Fibroblast of pulmonary artery (primary cell): ENCODE measurements around the gene COL15A1.

Experiments
- DNase-seq: peaks from one replicate; pipeline ENCODE4 v3.0.0-alpha.2; 2010; ENCODE audit warnings: low read depth
- H3K4me3 ChIP-seq: replicated peaks from 2 replicates; pipeline ENCODE4 v1.5.1; 2011; ENCODE audit warnings: low read depth, mild to moderate bottlenecking, control low read depth, low read length, moderate library complexity
- TF ChIP-seq, protein P1 (sequence below): IDR thresholded peaks from 2 replicates; pipeline ENCODE4 v1.5.1; 2011; ENCODE audit warnings: mild to moderate bottlenecking, control low read depth, low read length, inconsistent platforms; ENCODE audit errors: missing control alignments

The COL15A1 gene

DNA sequence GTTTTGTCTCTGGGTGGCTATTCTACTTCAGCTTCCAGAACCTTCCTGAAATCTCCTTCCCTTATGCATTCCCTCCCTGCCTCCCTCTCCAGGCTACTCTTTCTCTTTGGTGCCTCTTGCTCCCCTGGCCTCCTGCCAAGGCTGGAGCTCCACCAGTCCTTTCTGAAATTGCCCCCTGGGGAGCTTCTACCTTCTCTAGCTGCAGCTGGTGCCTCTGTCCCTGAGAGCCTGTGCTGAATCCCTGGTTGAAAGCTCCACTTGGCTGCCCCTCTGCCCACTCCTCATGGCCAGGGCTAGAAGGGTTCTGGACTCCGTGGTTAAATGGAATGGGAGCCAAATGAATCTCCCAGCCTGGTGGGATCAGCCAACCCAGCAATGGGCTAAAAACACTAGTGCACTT lies 80.1 kb downstream of the COL15A1 start:
- DNase-seq: peak; percentile 43
- TF ChIP-seq, protein P1, sequence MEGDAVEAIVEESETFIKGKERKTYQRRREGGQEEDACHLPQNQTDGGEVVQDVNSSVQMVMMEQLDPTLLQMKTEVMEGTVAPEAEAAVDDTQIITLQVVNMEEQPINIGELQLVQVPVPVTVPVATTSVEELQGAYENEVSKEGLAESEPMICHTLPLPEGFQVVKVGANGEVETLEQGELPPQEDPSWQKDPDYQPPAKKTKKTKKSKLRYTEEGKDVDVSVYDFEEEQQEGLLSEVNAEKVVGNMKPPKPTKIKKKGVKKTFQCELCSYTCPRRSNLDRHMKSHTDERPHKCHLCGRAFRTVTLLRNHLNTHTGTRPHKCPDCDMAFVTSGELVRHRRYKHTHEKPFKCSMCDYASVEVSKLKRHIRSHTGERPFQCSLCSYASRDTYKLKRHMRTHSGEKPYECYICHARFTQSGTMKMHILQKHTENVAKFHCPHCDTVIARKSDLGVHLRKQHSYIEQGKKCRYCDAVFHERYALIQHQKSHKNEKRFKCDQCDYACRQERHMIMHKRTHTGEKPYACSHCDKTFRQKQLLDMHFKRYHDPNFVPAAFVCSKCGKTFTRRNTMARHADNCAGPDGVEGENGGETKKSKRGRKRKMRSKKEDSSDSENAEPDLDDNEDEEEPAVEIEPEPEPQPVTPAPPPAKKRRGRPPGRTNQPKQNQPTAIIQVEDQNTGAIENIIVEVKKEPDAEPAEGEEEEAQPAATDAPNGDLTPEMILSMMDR: no peak
- H3K4me3 ChIP-seq: no peak overlapping the region

DNA sequence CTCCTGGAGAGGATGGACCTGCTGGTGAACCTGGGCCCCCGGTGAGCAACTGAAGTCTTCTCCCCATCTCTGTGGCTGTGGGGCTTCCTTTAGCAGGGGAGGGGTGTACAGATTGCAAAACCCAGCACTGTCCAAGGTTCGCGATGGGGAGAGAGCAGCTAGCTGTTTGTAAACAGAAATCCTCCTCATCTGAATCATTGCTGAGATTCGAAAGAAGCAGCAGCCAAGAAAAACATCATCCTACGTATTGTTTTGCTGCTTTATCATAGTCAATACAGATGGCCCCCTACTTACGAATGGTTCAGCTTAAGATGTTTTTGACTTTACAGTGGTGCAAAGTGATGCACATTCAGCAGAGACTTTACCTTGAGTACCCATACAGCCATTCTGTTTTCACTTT lies 81.3 kb downstream of the COL15A1 start:
- peak; percentile 75 for DNase-seq
- TF ChIP-seq, protein P1: no peak
- no peak overlapping the region for H3K4me3 ChIP-seq

DNA sequence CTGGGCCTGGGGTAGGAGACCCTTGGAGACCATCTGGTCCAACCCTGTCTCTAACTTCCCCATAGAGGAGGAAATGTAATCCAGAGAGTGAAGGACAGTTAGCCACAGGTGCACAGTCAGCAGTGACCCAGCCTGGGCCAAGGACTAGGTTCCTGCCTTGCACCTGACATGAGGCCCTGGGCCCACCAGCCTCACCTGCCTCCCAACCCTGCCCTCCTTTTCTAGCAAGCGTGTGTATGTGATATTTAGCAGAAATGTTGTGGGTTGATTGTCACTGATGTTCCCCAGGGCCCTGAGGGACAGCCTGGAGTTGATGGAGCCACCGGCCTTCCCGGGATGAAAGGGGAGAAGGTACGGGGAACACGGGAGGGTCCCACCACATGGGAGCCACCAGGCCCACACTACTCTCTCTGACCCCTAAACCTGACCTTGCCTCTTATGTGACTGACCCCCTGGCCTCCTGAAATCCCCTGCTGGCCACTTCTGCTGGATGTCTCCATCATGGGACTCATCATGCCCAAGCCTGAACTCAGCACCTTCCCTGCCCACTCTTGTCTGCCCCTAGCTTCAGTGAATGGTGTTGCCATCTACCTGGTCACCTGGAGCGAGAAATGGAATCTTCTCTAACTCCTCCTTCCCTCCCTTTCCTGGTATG lies 82.0 kb downstream of the COL15A1 start:
- H3K4me3 ChIP-seq: no peak overlapping the region
- TF ChIP-seq, protein P1: no peak
- DNase-seq: no peak

DNA sequence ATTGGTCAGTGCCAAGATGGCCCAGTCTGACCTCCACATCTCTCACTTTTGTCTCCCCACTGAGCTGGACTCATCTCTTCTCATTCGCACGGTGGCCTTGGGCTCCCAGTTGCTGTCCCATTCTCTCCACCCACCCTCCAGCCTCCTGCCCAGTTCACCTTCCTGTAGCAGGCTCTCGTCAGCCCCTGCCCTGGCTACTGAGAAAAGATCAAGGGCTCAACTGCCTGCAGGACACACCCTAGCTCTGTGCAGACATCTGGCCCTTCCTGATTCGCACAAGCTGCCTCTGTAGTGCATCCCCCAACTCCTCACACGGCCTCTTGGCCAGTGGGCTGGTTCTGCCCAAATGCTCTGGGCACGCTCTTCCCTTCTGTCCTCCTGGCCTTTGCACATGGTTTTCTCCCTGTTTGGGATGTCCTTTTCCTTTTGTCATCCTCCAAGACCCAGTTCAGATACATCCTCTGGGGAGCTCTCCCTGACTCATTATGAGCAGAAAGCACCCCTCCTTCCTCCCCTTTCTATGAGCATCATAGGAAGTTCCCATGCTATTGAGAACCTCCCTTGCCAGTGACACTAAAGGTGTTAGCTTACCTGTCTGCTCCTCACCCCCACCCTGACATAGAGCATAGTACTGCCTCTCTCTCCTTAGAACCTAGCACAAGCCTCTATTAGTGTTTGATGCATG lies 82.7 kb downstream of the COL15A1 start:
- H3K4me3 ChIP-seq: no peak overlapping the region
- DNase-seq: no peak
- TF ChIP-seq, protein P1: no peak

DNA sequence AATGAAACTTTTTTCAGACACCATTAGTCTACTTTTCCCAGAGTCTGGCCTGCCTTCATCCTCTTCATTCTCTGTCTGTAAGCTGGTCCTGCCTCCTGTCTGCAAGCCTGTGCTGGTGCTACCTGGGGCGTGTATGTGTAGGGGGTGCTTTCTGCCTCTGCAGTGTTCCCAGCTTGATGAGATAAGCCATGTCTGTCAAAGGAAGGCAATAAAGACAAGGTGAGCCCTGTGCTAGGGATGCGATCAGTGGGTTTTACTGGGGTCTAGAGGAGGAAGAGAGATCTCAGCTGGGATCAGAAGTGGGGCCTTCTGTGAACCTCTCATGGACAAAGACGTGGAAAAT lies 83.2 kb downstream of the COL15A1 start:
- DNase-seq: no peak
- TF ChIP-seq, protein P1: no peak
- H3K4me3 ChIP-seq: no peak overlapping the region

DNA sequence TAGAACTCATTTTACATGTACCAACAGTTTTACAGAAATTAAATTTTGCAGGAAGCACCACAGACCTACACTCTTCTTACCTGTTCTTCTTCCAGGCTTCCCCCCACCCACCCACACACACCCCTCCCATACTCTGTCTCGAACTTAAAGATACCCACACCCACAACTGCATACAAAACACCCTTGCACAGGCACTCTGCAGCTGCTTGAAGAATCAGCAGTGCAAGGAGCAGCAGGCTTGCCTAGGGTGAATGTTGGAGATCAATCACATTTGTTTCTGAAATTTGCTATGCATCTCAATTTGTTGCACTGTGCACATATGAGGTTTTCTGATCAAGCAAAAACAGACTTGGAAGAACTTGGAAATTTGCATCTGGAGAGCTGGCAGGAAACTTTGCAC lies 83.7 kb downstream of the COL15A1 start:
- no peak overlapping the region for H3K4me3 ChIP-seq
- DNase-seq: no peak
- TF ChIP-seq, protein P1: no peak
